ENCODE data around the gene PPP1R9B.

The PPP1R9B gene, protein sequence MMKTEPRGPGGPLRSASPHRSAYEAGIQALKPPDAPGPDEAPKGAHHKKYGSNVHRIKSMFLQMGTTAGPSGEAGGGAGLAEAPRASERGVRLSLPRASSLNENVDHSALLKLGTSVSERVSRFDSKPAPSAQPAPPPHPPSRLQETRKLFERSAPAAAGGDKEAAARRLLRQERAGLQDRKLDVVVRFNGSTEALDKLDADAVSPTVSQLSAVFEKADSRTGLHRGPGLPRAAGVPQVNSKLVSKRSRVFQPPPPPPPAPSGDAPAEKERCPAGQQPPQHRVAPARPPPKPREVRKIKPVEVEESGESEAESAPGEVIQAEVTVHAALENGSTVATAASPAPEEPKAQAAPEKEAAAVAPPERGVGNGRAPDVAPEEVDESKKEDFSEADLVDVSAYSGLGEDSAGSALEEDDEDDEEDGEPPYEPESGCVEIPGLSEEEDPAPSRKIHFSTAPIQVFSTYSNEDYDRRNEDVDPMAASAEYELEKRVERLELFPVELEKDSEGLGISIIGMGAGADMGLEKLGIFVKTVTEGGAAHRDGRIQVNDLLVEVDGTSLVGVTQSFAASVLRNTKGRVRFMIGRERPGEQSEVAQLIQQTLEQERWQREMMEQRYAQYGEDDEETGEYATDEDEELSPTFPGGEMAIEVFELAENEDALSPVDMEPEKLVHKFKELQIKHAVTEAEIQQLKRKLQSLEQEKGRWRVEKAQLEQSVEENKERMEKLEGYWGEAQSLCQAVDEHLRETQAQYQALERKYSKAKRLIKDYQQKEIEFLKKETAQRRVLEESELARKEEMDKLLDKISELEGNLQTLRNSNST

DNA sequence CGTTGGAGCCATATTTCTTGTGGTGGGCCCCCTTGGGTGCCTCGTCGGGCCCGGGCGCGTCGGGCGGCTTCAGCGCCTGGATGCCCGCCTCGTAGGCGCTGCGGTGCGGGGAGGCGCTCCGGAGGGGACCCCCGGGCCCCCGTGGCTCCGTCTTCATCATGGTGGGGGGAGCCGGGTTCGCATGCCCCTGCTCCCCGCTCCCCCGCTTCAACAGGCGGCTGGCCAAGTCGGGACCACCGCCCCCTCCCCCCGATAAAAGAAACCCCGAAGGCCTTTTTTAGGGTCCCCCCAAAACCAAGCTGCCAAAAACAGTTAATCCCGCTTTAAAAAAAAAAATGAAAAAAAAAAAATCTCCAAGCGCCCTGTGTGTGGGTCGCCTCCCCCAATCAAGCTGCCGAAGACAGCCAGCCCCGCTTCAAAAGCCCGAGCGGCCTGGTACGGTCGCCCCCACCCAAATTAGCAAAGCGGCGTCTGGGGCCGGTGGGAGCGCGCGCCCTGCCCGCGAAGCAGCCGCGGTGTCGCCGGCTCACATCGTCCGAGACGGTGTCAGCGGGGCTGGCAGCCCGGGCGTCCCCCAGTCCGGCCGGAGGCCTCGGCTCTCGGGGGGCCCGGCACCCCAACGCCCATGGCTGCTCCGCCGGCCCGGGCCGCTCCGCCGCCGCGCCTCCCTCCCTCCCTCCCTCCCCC is at the start of gene PPP1R9B:
PPP1R9B (minus strand) TSS at position 324 of the 687 bp plus-strand sequence; CDS start at position 160, 164 bp downstream.
- no peak for DNase-seq (ENCODE audit: low read depth in 2 of 2)

DNA sequence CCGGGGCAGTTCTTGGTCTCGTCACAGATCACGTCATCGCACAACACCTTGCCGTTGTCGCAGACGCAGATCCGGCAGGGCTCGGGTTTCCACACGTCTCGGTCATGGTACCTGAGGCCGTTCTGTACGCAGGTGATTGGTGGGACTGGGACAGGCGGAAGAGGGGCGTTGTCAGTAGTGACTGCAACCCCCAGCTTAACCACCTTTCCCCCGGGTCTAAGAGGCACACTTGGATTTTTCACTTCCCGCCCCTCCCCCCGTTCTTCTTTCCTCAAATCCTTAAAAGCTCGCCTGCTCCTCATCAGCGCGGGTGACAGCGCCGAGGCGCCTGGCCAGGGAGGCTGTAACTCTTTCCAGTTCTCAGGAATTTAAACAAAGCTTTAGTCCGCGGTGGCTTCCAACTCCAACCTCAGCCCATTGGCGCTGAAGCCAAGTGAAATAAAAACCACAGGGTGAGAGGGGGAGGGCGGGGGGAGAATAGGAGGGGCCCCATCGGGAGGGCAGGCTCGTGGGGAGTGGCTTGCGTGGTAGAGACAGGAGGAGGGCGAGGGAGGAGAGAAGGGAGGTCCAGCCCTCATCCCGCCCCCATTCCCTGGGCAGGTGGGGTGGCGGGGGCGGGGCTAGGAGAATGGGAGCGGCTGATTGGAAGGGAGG is 49.5 kb upstream of the PPP1R9B start:
- DNase-seq (ENCODE audit: low read depth in 2 of 2), result peak; percentile 45 to 65

DNA sequence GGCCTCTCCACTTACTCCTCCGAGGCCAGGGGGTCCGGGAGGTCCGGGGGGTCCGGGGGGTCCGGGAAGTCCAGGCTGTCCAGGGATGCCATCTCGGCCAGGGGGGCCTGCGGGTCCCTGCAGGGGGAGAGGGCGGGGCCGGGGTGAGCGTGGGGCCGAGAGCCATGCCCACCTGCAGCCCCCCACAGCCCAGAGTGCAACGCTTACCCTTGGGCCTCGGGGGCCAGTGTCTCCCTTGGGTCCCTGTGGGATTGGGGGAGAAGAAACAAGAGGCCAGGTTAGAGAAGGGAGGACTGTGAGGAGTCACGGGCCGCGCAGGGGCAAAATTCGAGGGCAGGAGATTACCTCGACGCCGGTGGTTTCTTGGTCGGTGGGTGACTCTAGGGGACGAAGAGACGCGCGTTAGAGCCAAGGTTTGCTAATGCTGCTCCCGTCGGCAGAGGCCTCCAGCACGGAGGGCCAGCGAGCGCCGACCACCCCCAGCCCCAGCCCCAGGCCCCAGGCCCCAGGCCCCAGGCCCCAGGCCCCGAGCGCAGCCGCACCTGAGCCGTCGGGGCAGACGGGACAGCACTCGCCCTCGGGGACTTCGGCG is 48.8 kb upstream of the PPP1R9B start:
- DNase-seq (ENCODE audit: low read depth in 2 of 2), result no peak

DNA sequence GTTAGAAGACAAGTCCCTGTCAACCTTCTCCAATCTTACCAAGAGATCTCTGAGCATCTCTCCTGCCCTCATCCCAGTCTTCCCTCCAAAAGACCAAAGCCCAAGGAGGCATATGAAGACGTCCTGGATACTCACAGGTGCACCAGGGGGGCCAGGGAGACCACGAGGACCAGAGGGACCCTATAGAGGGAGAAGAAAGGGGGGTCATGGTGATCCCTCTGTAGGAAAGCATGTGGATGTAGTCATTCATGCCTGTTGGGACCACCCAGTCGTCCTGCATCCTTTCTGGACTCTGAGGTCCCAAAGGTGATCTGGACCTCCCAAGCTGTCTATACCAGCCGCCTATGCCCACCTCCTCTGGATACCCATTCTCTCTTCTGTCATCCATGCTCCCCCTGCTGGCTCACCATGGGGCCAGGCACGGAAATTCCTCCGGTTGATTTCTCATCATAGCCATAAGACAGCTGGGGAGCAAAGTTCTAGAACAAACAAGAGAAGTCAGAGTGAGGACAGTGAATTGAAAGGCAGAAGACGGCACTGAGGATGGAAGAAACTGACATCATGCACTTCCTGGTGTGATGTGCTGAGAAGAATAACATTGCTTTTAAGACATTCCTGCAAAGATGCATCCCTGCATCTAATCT is 47.7 kb upstream of the PPP1R9B start:
- peak; percentile 27 to 47 for DNase-seq (ENCODE audit: low read depth in 2 of 2)

DNA sequence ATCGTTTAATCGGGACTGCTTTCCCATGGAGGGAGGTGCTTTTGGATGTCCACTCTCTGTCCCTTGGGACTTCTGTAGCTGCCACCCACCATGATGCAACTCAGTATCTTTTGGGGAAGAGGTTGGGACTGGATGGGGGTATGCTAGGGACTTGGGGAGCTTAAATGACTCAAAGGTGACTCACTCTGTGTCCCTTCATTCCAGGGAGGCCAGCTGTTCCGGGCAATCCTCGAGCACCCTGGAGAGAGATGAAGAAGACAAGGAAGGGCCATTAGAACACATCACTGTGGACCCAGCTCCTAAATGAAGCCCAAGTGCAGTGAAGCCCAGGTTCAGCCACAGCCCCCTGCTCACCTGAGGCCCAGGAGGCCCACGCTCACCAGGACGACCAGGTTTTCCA is 46.3 kb upstream of the PPP1R9B start:
- no peak for DNase-seq (ENCODE audit: low read depth in 2 of 2)

DNA sequence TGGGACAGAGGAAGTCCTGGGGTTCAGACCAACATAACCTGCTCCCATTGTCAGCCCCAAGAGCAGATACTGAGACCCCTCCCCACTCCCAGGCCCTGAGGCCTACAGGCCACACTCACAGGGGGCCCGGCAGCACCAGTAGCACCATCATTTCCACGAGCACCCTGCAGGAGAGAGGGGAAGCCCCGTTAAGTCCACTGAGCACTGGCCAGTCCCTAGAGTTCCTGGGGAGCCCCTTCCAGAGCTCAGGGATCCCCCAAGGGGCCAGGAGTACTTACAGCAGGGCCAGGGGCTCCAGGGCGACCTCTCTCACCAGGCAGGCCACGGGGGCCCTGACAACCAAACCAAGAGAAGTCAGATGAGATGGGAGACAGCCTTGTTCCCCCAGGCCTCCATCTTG is 45.6 kb upstream of the PPP1R9B start:
- no peak for DNase-seq (ENCODE audit: low read depth in 2 of 2)

DNA sequence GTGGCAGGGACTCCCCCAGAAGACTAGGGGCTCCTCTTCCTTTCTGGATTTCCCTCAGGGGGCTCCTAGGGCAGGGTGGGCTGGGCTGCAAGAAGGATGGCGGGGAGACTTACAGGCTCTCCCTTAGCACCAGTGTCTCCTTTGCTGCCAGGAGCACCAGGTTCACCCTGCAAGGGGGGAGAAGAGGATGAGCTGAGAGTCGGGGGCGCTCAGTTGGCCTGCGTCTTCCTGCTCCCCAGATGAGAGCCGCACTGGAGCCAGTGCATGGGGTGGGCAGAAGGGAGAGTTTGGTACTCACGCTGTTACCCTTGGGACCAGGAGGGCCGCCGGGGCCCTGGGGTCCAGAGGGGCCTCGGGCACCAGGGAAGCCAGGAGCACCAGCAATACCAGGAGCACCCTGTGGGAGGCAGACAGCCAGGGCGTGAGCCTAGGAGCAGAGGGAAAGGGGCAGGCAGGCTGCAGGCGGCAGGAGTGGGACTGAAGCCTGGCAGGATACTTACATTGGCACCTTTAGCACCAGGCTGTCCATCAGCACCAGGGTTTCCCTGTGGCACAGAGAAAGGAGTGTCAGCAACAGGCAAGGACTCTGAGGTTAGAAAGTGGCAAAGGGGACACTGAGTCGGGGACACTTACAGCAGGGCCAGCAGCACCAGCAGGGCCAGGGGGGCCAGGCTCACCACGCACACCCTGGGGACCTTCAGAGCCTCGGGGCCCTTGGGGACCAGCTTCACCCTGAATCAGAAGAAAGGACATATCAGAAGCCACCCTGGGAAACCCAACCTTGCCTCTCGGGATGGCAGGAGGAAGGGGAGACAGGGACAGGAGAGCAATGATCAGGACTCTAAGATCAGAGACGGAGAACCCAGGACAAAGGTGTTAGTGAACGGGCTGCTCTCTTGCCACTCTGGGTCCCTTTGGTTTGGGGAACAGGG is 44.7 kb upstream of the PPP1R9B start:
- no peak for DNase-seq (ENCODE audit: low read depth in 2 of 2)

DNA sequence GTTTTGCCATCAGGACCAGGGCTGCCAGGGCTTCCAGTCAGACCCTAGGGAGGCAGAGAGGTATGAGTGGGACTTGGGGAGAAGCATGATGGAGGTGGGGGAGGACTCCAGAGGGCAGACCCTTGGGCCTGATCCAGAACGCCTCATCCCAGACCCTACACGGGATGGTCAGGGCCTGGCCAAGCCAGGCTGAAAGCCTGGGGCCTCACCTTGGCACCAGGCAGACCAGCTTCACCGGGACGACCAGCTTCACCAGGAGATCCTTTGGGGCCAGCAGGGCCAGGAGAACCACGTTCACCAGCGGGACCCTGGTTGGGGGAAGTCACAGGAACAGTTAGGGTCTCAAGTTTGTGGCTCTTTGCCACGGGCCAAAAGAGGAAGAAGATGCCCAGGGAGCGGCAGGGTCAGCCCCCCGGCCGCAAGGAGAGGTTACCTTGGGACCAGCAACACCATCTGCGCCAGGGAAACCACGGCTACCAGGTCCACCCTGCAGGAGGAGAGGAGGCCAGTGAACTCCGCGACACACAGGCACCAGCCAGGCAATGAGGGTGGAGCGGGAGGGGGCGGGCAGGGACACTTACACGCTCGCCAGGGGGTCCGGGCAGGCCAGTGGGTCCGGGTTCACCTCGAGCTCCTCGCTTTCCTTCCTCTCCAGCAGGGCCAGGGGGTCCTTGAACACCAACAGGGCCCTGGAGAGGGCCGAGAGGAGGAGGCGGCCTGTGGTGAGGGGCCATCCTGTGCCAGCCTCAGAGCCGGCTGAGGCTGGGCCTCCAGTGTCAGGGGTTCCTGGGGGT is 43.9 kb upstream of the PPP1R9B start:
- no peak for DNase-seq (ENCODE audit: low read depth in 2 of 2)

DNA sequence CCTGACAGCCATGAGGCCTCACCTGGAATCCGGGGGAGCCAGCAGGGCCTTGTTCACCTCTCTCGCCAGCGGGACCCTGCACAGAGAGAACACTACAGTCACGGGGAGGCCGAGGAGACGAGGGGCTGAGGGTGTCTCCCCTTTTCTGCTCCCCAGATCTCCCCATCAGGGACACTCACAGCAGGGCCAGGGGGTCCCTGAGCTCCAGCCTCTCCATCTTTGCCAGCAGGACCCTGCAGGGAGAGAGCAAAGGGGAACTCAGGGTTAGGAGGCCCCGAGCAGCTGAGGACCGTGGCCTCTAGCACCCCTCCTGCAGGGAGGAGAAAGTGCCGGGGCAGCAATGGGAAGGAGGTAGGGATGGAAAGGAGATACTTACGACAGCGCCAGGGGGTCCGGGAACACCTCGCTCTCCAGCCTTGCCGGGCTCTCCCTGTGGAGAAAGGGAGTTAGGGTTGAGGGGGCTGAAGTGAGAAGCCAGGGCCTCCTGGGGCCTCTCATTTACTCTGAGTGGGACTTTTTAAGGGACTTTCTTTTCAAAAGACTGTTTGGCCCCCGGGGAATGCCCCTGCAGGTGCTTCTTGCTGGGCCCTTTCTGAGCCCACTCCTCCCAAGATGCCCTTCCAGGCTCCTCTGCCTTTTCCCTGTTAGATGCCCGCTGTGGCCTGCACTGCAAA is 42.3 kb upstream of the PPP1R9B start:
- DNase-seq (ENCODE audit: low read depth in 2 of 2), result no peak

DNA sequence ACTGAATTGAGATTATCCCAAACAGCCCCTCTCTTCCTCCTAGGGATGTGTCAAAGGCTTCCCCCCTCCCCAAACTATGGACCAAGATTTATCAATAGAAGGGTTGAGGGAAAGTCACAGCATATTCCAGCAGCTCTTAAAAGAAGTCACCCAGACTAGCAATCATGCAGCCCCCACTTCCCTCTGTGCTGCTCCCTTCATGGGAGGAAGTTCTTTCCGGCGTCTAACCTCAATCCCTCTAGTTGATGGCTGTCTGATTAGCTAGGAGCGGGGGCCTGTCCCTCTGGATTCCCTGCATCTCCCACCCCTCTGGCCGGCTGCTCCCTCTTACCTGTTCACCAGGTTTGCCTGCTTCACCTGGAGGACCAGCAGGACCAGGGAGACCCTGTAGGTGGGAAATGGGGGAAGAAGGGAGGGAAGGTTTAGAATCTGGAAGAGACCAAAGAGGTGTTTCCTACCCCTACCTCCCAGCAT is 41.7 kb upstream of the PPP1R9B start:
- DNase-seq (ENCODE audit: low read depth in 2 of 2), result no peak

DNA sequence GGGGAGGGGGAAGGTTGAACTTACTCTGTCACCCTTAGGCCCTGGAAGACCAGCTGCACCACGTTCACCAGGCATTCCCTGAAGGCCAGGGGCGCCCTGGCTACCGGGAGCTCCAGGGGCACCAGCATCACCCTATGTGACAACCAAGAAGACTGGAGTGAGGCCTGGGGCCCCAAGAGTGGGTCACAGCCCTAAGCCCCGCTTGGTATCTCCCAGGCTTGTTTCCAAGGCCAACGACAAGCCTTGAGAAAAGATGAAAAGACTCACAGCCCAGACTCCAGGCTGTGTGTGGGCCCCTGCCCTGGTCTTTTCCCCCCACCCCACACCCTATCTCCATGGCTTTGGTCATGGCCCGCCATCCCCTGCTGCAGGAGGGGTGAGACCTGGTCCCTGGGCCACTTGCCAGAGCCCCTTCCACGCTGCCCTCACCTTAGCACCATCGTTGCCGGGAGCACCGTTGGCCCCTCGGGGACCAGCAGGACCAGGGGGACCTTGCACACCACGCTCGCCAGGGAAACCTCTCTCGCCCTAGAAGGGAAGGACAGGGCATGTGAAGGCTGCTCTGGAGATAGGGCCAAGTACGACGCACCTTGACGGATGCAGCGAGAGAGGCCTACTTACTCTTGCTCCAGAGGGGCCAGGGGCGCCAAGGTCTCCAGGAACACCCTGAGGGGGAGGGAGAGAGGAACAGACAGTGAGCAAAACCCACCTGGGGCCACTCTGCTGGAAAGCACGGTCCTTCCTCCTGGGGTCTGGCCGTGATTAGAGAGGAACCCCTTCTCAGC is 41.1 kb upstream of the PPP1R9B start:
- DNase-seq (ENCODE audit: low read depth in 2 of 2), result no peak

DNA sequence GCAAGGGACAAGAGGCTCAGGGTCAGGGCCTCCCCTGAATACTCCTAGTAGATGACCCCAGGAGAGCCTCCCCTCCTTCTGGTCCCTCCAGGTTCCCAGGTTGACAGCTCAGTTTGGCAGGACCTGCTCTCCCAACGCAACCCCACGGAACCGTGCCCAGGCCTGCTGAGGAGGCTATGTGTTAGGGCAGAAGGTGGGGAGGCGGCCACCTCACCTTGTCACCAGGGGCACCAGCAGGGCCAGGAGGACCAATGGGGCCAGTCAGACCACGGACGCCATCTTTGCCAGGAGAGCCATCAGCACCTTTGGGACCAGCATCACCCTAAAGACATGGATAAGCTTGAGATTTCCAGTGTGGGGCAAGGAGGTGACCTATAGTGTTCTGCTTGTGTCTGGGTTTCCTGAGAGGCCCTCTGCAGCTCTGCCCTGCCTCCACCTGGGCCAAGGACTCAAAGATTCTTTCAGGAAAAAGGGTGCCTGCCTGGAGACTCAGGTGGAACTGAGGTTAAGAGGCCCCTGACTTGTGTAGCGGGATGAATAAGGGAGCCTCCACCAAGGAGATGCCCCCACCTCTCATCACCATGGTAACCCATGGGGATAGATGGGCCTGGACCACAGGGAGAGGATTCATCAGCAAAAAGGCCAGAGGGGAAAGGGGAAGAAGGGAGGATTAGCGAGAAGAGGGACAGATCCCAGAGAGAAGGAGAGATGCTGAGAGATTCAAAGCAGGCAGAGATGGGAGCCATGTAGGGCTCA is 40.3 kb upstream of the PPP1R9B start:
- DNase-seq (ENCODE audit: low read depth in 2 of 2), result no peak

DNA sequence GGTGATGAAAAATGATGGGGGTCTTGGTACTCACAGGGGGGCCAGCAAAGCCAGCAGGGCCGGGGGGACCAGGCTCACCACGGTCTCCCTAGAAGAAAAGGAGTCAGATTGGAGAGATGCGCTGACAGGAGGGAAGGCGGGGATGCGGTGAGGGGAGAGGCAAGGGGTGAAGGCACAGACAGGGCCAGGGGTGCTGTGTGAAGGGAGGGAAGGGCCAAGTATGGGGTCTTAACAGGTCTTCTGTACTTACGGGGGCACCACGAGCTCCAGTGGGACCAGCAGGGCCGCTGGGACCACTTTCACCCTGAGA is 39.8 kb upstream of the PPP1R9B start:
- no peak for DNase-seq (ENCODE audit: low read depth in 2 of 2)

DNA sequence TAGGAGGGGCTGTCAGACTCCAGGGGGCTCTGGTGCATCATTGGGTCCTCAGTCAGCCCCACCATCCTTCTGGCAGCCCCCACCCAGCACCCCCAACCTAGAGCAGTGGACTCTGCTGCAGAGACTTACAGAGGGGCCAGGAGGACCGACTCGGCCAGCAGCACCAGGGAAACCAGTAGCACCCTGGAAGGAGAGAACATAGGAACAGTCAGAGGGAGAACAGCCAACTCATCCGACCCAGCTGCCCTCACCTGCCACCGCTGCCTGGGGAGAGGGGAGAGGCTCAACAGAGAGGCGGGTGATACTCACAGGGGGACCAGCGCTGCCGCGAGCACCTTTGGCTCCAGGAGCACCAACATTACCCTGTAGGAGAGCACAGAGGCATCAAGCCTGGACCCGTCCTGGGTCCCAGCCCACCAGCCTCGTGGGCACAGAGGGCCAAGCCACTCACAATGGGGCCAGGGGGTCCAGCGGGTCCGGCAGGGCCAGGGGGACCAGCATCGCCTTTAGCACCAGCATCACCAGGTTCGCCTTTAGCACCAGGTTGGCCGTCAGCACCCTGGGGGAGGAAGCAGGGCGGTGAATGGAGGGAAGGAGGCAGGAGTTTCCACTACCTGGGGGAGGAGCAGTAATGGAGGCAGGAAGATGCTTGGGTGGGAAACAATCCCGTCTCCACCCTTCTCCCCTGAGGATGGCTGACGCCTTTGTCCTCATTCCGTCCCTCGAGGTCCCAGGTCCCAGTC is 39.2 kb upstream of the PPP1R9B start:
- no peak for DNase-seq (ENCODE audit: low read depth in 2 of 2)

DNA sequence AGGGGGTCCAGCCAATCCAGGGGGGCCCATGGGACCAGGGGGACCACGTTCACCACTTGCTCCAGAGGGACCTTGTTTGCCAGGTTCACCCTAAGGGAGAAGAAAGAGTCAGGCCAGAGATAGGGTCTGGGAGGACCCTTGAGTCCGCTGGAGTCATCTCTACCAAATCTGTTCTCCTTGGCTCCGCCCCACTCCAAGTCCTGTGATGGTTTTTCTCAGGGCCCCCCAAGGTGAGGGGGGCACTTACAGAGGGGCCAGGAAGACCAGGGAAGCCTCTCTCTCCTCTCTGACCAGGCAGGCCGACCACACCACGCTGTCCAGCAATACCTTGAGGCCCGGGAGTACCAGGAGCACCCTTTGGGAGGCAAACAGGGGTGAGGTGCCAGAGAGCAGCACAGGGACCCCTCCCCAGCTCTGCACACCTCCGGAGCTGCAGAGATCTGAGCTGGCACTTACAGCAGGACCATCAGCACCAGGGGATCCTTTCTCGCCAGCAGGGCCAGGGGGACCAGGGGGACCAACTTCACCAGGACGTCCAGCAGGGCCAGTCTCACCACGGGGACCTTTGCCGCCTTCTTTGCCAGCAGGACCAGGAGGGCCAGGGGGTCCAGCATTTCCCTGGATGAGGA is 38.6 kb upstream of the PPP1R9B start:
- no peak for DNase-seq (ENCODE audit: low read depth in 2 of 2)

DNA sequence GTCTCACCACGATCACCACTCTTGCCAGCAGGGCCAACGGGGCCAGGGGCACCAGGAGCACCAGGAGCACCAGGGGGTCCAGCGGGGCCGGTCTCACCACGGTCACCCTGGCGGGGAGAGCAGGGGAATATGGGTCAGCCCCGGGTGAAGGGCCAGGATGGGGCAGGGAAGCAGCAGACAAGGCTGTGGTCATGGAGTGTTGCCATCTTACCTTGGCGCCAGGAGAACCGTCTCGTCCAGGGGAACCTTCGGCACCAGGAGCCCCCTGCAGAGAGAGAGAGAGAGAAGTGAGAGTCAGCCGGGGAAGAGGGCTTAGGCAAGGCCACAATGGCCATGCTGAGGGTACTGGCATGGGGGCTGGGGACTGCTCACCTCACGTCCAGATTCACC is 38.0 kb upstream of the PPP1R9B start:
- DNase-seq (ENCODE audit: low read depth in 2 of 2), result no peak

All from stimulated activated CD8-positive, alpha-beta memory T cell treated with anti-CD3 and anti-CD28 coated beads, Interleukin-2, amount 100 ng/mL, for 48 hours (primary cell).